Activated B cell treated with CpG ODN at 0.5 μM for 24 hours (primary cell): ENCODE measurements around the gene KLHDC8A. TPM values are rescaled to one million over a fixed set of nuclear protein-coding genes. Genes with fewer than 3 reads are reported as not detected.
"Not testable (repeated sequence)": the region's sequence is repeated elsewhere in the genome, so short reads cannot be mapped to it uniquely, and the experiment has no call there.

ENCODE experiments used
- ATAC-seq: fragments of 200-7000 bp; cut with Tn5 transposase; one replicate; pipeline ENCODE4 v1.10.0; 2021; ENCODE audit warnings: low read depth, mild to moderate bottlenecking, moderate library complexity
- CTCF ChIA-PET: fragments of 350-600 bp; sonication (Branson Sonifier 250); formaldehyde crosslinking; loops from one replicate; lab custom pipeline; 2021; ENCODE audit warnings: antibody characterized with exemption; lab: Charles Lee
- POLR2A ChIA-PET: fragments of 350-600 bp; sonication (Branson Sonifier 250); formaldehyde crosslinking; loops from one replicate; lab custom pipeline; 2021; ENCODE audit warnings: antibody characterized with exemption; lab: Charles Lee
- DNase-seq: peaks from one replicate; pipeline ENCODE4 v3.0.0; 2022
- H3K27ac Mint-ChIP-seq: one replicate; pipeline ENCODE4 v1.8.0; 2020; ENCODE audit warnings: mixed read lengths
- H3K27me3 Mint-ChIP-seq: one replicate; pipeline ENCODE4 v1.8.0; 2021; ENCODE audit warnings: mixed read lengths
- H3K36me3 Mint-ChIP-seq: one replicate; pipeline ENCODE4 v1.8.0; 2021; ENCODE audit warnings: low read depth, mixed read lengths
- H3K4me1 Mint-ChIP-seq: one replicate; pipeline ENCODE4 v1.8.0; 2021; ENCODE audit warnings: mixed read lengths
- H3K4me3 Mint-ChIP-seq: one replicate; pipeline ENCODE4 v1.8.0; 2020; ENCODE audit warnings: mild to moderate bottlenecking, mixed read lengths
- H3K9me3 Mint-ChIP-seq: one replicate; pipeline ENCODE4 v1.8.0; 2020; ENCODE audit warnings: mixed read lengths
- intact Hi-C: fragments of 100-400 bp; cut with micrococcal nuclease; formaldehyde crosslinking; loops from one replicate; pipeline ENCODE4 v1.15.1; 2024
- total RNA-seq: library from RNA; stranded (reverse); gene quantifications from 2 replicates; pipeline ENCODE4 v1.2.3, GENCODE V29; 2022
- TF ChIP-seq, protein P1 (sequence below): fragments of 200-600 bp; IDR thresholded peaks from one replicate; pipeline ENCODE4 v1.8.0; 2022; ENCODE audit warnings: antibody characterized with exemption, mild to moderate bottlenecking

Gene KLHDC8A
- total RNA-seq, 1 donor from 2014 or later: 0.07 TPM

GRCh38 chr1:205365945-205366463 is 9.3 kb upstream of the KLHDC8A start:
- no peak for ATAC-seq
- Mint-ChIP-seq H3K27me3 (peaks cover 4% of the 10 kb centered on the region), H3K4me1 (no peaks in the 10 kb centered on the region), H3K36me3 (no peaks in the 10 kb centered on the region), H3K27ac (no peak overlapping the region), H3K4me3 (no peak overlapping the region), H3K9me3 (no peaks in the 10 kb centered on the region)
- TF ChIP-seq, protein P1, sequence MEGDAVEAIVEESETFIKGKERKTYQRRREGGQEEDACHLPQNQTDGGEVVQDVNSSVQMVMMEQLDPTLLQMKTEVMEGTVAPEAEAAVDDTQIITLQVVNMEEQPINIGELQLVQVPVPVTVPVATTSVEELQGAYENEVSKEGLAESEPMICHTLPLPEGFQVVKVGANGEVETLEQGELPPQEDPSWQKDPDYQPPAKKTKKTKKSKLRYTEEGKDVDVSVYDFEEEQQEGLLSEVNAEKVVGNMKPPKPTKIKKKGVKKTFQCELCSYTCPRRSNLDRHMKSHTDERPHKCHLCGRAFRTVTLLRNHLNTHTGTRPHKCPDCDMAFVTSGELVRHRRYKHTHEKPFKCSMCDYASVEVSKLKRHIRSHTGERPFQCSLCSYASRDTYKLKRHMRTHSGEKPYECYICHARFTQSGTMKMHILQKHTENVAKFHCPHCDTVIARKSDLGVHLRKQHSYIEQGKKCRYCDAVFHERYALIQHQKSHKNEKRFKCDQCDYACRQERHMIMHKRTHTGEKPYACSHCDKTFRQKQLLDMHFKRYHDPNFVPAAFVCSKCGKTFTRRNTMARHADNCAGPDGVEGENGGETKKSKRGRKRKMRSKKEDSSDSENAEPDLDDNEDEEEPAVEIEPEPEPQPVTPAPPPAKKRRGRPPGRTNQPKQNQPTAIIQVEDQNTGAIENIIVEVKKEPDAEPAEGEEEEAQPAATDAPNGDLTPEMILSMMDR: no peak
- CTCF ChIA-PET: no interaction called here
- DNase-seq: no peak
- intact Hi-C loops: no loop called here
- POLR2A ChIA-PET: no interaction called here

- H3K4me3 Mint-ChIP-seq, intact Hi-C loops, H3K36me3 Mint-ChIP-seq, POLR2A ChIA-PET, CTCF ChIA-PET, H3K27ac Mint-ChIP-seq, DNase-seq, H3K4me1 Mint-ChIP-seq, ATAC-seq, H3K27me3 Mint-ChIP-seq, H3K9me3 Mint-ChIP-seq: not testable (repeated sequence)
Observed at GRCh38 chr1:205365086-205365485, 8.4 kb upstream of the KLHDC8A start.

DNA sequence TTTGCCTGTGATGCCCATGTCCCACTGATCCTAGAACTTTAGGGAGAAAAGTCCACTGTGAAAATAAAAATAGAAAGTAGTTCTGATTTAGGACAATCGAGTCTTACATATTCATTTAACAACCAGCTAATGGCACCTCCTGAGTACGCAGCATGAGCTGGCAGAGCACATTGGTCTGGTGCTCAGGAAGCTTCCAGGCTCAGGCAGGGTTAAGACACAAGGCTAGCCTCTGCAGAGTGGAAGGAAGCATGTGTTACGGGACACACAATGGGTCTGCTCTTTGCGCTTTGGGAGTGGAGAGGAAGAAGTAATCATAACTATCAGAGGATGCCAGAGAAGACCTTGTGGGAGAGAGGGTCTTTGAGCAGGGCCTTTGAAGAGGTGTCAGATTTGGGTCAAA is 4.2 kb upstream of the KLHDC8A start:
- POLR2A ChIA-PET: interaction anchor here (0.6 kb wide), 1 partner anchor 76 kb away, joined by 3 read pairs; no protein-coding TSS in a partner anchor
- CTCF ChIA-PET: no interaction called here

DNA sequence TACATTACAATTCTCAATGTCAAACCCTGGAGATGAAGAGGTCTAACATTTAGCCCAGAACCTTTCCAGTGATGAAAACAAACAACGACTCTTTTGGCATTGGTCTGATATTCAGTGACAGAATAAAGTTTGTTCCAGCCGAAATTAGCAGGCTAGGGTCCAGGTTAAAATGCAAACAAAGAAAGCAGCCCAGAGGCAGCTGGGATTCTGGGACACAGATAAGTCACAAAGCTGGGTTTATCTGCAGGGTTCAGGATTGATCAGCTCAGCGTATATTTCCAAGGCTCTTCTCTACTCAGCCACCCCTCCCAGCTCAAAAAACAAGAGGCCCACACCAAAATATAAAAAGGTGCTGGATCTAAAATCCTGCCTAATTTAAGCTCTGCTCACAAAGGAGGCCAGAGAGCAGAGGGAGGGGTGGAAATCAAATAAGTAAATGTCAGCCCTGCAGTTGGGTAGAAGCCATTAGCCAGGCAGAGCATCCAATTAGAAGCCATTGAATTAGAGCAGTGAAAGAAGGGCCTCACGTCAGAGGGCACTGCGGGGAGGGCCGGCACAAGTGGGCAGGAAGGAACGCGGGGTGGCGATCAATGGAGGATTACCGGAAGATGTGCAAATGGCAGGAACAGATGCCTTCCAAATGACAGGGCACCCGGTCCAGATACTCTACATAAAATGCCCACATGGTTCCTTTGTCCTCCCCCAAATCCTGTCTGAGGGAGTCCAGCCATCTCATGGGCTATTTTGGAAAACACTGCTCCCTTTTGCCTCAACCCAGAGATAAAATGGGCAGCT is 3.2 kb upstream of the KLHDC8A start:
- no peaks in the 10 kb centered on the region for H3K9me3 Mint-ChIP-seq
- no peak overlapping the region for H3K27ac Mint-ChIP-seq
- TF ChIP-seq, protein P1: no peak
- CTCF ChIA-PET: interaction anchor here (2.4 kb wide), 1 partner anchor 87 kb away, joined by 7 read pairs; no protein-coding TSS in a partner anchor
- H3K4me1 Mint-ChIP-seq: peaks cover 3% of the 10 kb centered on the region
- H3K36me3 Mint-ChIP-seq: no peaks in the 10 kb centered on the region
- H3K4me3 Mint-ChIP-seq: no peak overlapping the region
- no peak for ATAC-seq
- intact Hi-C loops: no loop called here
- DNase-seq: no peak
- POLR2A ChIA-PET: interaction anchor here (0.6 kb wide), 1 partner anchor 75 kb away, joined by 3 read pairs; no protein-coding TSS in a partner anchor
- peaks cover 15% of the 10 kb centered on the region for H3K27me3 Mint-ChIP-seq

More for the DNA sequence above, 4.2 kb upstream of the KLHDC8A start:
- ATAC-seq (no peak), DNase-seq (no peak)
- Mint-ChIP-seq H3K4me1 (peaks cover 3% of the 10 kb centered on the region), H3K36me3 (no peaks in the 10 kb centered on the region), H3K27me3 (peaks cover 16% of the 10 kb centered on the region), H3K4me3 (no peak overlapping the region), H3K27ac (no peak overlapping the region), H3K9me3 (no peaks in the 10 kb centered on the region)
- intact Hi-C loops: no loop called here
- TF ChIP-seq, protein P1: no peak

GRCh38 chr1:205358579-205358978 is 1.9 kb upstream of the KLHDC8A start:
- Mint-ChIP-seq H3K4me3 (no peak overlapping the region), H3K4me1 (peaks cover 6% of the 10 kb centered on the region), H3K27me3 (peaks cover 15% of the 10 kb centered on the region), H3K36me3 (no peaks in the 10 kb centered on the region), H3K27ac (no peak overlapping the region), H3K9me3 (no peaks in the 10 kb centered on the region)
- DNase-seq: no peak
- ATAC-seq: no peak
- CTCF ChIA-PET: interaction anchor here (2.4 to 7.4 kb wide), 2 partner anchors 85 to 128 kb away, joined by 7 to 114 read pairs; no protein-coding TSS in a partner anchor
- POLR2A ChIA-PET: no interaction called here
- intact Hi-C loops: no loop called here
- TF ChIP-seq, protein P1: no peak
